Mesendoderm (in vitro differentiated cells): ENCODE results near the gene YJEFN3.

Source experiments
- DNase-seq: peaks from one replicate; pipeline ENCODE4 v3.0.0; 2013
- H2AK5ac ChIP-seq: 2 replicates; pipeline ENCODE4 v1.6.1; 2013; ENCODE audit warnings: low read length, inconsistent platforms
- H2BK120ac ChIP-seq: 2 replicates; pipeline ENCODE4 v1.6.1; 2013; ENCODE audit warnings: low read depth, mild to moderate bottlenecking, low read length, moderate library complexity, mixed read lengths
- H2BK15ac ChIP-seq: replicated peaks from 2 replicates; pipeline ENCODE4 v1.6.1; 2013; ENCODE audit warnings: low read depth, mild to moderate bottlenecking, moderate library complexity
- H2BK5ac ChIP-seq: 2 replicates; pipeline ENCODE4 v1.6.1; 2013; ENCODE audit warnings: low read length, inconsistent platforms
- H3K18ac ChIP-seq: 2 replicates; pipeline ENCODE4 v1.6.1; 2013; ENCODE audit warnings: mild to moderate bottlenecking, low read length, mixed read lengths
- H3K23ac ChIP-seq: one replicate; pipeline ENCODE4 v1.6.1; 2013; ENCODE audit warnings: low read length
- H3K27ac ChIP-seq: 2 replicates; pipeline ENCODE4 v1.5.1; 2013; ENCODE audit warnings: low read depth, mild to moderate bottlenecking, inconsistent platforms, low read length, moderate library complexity
- H3K27me3 ChIP-seq: 2 replicates; pipeline ENCODE4 v1.6.1; 2013; ENCODE audit warnings: low read length, control low read depth, mild to moderate bottlenecking, inconsistent platforms; ENCODE audit not compliant: insufficient read depth, poor library complexity
- H3K36me3 ChIP-seq: 2 replicates; pipeline ENCODE4 v1.6.1; 2013; ENCODE audit warnings: low read length, inconsistent platforms; ENCODE audit not compliant: control insufficient read depth, insufficient read depth
- H3K4ac ChIP-seq: one replicate; pipeline ENCODE4 v1.6.1; 2013; ENCODE audit warnings: low read depth, mild to moderate bottlenecking, low read length, moderate library complexity
- H3K4me1 ChIP-seq: 2 replicates; pipeline ENCODE4 v1.6.1; 2013; ENCODE audit warnings: low read depth, low read length, inconsistent platforms; ENCODE audit not compliant: control insufficient read depth
- H3K4me2 ChIP-seq: 2 replicates; pipeline ENCODE4 v1.6.1; 2013; ENCODE audit warnings: low read length
- H3K4me3 ChIP-seq: 2 replicates; pipeline ENCODE4 v1.5.1; 2013; ENCODE audit warnings: mild to moderate bottlenecking, low read length
- H3K56ac ChIP-seq: one replicate; pipeline ENCODE4 v1.6.1; 2013; ENCODE audit warnings: low read length
- H3K79me1 ChIP-seq: 2 replicates; pipeline ENCODE4 v1.6.1; 2013; ENCODE audit warnings: low read length, inconsistent platforms
- H3K79me2 ChIP-seq: 2 replicates; pipeline ENCODE4 v1.6.1; 2013; ENCODE audit warnings: mild to moderate bottlenecking, low read length; ENCODE audit not compliant: control insufficient read depth, insufficient read depth
- H3K9ac ChIP-seq: 2 replicates; pipeline ENCODE4 v1.6.1; 2013; ENCODE audit warnings: low read length, inconsistent platforms
- H4K5ac ChIP-seq: one replicate; pipeline ENCODE4 v1.6.1; 2013; ENCODE audit warnings: low read length
- H4K8ac ChIP-seq: one replicate; pipeline ENCODE4 v1.6.1; 2013; ENCODE audit warnings: low read depth, mild to moderate bottlenecking, control low read depth, low read length, moderate library complexity
- WGBS: extraction: QIAGEN DNeasy Blood & Tissue Kit; methylation state at CpG from one replicate; pipeline ENCODE4 v1.1.7; 2013; ENCODE audit warnings: low lambda C conversion rate, missing lambda C conversion rate; ENCODE audit not compliant: insufficient coverage; ENCODE audit errors: extremely low coverage; 5-methylcytosine and 5-hydroxymethylcytosine counted together

YJEFN3 gene

DNA sequence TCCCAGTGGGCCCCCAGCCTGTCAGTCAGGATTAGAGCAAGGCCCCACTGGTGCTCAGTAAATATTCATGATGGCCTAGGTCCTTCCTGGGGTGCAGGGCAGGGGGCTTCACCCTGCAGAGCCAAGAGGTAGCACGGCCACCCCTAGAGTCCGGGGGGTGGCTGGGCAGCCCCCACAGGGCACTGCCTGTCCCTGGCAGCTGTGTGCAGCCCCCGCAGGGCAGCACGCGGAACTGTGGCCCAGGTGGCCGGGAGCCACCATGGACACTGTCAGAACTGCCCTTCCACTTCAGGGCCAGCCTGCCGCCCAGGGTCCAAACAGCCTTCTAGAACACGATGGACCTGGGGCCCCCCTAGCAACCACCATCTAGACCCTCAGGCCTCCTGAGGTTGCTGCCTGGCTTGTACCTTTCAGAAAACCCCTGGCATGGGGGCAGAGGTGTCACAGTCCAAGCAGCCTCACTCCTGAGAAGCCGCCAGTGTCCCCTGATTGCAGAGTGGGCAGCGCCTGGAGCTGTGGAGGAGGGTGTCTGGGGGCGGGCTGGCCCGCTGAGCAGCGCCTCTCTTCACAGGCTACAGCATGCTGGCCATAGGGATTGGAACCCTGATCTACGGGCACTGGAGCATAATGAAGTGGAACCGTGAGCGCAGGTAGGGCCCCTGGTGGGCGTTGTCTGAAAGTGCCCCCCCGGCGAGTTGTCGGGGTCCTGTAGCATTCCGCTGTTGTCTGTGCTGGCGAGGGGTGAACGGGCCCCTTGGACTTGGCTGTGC is 2.9 kb upstream of the YJEFN3 start:
- H3K27me3 ChIP-seq = no peaks in the 10 kb centered on the region
- DNase-seq = no peak
- H2BK15ac ChIP-seq = no peak overlapping the region
- H3K56ac ChIP-seq = no peak overlapping the region
- no CpG with 5 or more reads among the region's 23 CpGs for WGBS
- no peak overlapping the region for H3K18ac ChIP-seq
- H2BK120ac ChIP-seq = no peak overlapping the region
- no peak overlapping the region for H3K4me3 ChIP-seq
- H4K5ac ChIP-seq = no peak overlapping the region
- H3K4ac ChIP-seq = no peak overlapping the region
- H4K8ac ChIP-seq = no peak overlapping the region
- H3K27ac ChIP-seq = no peak overlapping the region
- peaks cover 4% of the 10 kb centered on the region for H3K36me3 ChIP-seq
- H3K23ac ChIP-seq = no peak overlapping the region
- no peak overlapping the region for H2AK5ac ChIP-seq
- no peak overlapping the region for H3K9ac ChIP-seq
- H3K79me1 ChIP-seq = peaks cover 10% of the 10 kb centered on the region
- peaks cover 11% of the 10 kb centered on the region for H3K79me2 ChIP-seq
- H2BK5ac ChIP-seq = no peak overlapping the region
- H3K4me1 ChIP-seq = no peaks in the 10 kb centered on the region
- H3K4me2 ChIP-seq = no peak overlapping the region

DNA sequence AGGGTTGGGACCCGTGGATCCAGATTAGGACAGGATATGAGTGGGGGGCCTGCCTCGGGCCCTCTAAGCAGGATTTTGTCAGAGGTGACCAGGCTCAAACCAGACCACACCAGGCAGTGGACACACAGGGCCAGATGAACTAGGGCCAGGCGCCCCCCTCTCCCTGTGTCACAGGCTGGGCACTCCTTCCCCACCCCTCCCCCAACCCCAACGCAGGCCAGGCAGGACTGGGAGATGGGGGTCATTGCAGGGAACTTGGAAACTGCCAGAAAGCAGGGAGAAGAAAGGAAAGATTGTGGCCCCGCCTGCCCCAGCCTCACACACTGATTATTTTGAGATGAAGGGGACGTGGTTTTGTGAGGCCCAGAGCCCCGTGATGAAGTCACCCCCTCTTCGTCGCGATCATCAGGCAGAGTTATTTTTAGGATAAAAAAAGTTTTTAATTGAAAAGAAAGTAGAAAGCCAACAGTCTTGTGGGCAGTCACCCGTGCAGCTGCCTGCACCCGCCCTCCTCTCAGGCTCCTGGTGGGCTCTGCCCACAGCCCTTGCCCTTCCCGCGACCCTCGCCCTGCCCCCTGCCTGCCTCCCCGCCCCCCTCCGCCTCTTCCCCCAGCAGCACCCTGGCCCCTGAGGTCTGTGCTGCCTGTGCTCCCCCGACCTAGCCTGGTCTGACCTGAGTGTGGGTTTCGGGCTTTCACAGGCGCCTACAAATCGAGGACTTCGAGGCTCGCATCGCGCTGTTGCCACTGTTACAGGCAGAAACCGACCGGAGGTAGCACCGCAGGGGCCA is 1.9 kb upstream of the YJEFN3 start:
- no peak overlapping the region for H2BK120ac ChIP-seq
- H2BK15ac ChIP-seq = no peak overlapping the region
- H3K4me1 ChIP-seq = no peaks in the 10 kb centered on the region
- H3K36me3 ChIP-seq = peaks cover 4% of the 10 kb centered on the region
- H3K27me3 ChIP-seq = no peaks in the 10 kb centered on the region
- H3K23ac ChIP-seq = no peak overlapping the region
- H2AK5ac ChIP-seq = no peak overlapping the region
- H4K8ac ChIP-seq = no peak overlapping the region
- no peak for DNase-seq
- no peak overlapping the region for H3K27ac ChIP-seq
- no peak overlapping the region for H3K4me2 ChIP-seq
- H3K4ac ChIP-seq = no peak overlapping the region
- peaks cover 7% of the 10 kb centered on the region for H3K79me2 ChIP-seq
- no peak overlapping the region for H3K56ac ChIP-seq
- no peak overlapping the region for H2BK5ac ChIP-seq
- H3K79me1 ChIP-seq = peaks cover 7% of the 10 kb centered on the region
- no peak overlapping the region for H3K9ac ChIP-seq
- no CpG with 5 or more reads among the region's 28 CpGs for WGBS
- no peak overlapping the region for H3K18ac ChIP-seq
- H3K4me3 ChIP-seq = no peak overlapping the region
- no peak overlapping the region for H4K5ac ChIP-seq

DNA sequence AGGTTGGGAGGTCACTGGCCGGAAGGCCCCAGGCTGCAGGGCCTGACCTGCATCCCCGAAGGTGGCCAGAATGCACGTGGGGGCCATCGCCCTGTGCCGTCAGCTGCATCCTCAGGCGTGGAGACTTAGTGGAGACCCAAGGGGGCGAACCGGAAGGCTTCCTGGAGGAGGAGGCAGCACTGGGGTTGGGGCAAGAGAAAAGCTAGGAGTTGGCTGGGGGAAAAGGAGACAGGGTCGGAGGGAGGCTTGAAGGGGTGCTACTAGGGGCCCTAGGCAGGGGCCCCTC is 1.4 kb upstream of the YJEFN3 start:
- peaks cover 4% of the 10 kb centered on the region for H3K36me3 ChIP-seq
- H3K9ac ChIP-seq = no peak overlapping the region
- H3K4ac ChIP-seq = no peak overlapping the region
- no peaks in the 10 kb centered on the region for H3K27me3 ChIP-seq
- no peak overlapping the region for H3K4me3 ChIP-seq
- H3K4me2 ChIP-seq = no peak overlapping the region
- no CpG with 5 or more reads among the region's 9 CpGs for WGBS
- no peak overlapping the region for H3K18ac ChIP-seq
- no peak overlapping the region for H3K23ac ChIP-seq
- H3K79me1 ChIP-seq = peaks cover 7% of the 10 kb centered on the region
- no peak overlapping the region for H2BK15ac ChIP-seq
- DNase-seq = no peak
- H3K56ac ChIP-seq = no peak overlapping the region
- H4K5ac ChIP-seq = no peak overlapping the region
- H2AK5ac ChIP-seq = no peak overlapping the region
- no peak overlapping the region for H3K27ac ChIP-seq
- no peak overlapping the region for H2BK120ac ChIP-seq
- H2BK5ac ChIP-seq = no peak overlapping the region
- no peak overlapping the region for H4K8ac ChIP-seq
- H3K4me1 ChIP-seq = no peaks in the 10 kb centered on the region
- peaks cover 7% of the 10 kb centered on the region for H3K79me2 ChIP-seq

DNA sequence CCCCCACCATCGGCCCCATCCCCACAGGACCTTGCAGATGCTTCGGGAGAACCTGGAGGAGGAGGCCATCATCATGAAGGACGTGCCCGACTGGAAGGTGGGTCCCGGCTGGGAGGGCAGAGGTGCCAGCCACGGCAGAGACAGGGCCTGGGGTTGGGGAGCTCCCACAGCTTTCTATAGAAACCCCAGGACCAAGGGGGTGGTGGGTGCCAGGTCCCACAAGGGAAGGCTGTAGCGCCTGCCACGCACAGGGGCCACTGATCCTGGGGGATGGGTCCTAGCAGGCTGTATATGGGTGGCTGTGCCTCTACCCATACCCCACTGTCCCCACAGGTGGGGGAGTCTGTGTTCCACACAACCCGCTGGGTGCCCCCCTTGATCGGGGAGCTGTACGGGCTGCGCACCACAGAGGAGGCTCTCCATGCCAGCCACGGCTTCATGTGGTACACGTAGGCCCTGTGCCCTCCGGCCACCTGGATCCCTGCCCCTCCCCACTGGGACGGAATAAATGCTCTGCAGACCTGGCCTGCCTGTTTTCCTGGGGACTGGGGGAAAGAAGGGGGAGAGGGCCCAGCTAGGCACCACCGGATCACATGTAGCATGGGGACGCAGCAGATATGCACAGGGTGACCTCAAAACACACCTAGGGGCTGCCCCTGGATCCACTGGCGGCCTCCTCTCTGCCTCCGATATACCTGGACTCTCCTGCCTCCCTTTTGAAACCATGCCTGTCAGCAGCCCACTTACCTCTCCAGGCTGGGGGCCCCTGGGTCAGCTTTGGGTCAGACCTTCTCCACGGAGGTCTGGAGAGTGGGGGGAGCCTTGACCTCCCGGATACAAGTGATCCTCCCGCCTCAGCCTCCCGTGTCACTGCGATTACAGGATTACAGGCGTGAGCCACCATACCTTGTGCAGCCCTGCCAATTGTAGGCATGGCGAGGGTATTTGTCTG is 761 bp upstream of the YJEFN3 start:
- no peak overlapping the region for H3K18ac ChIP-seq
- H3K56ac ChIP-seq = no peak overlapping the region
- H3K9ac ChIP-seq = no peak overlapping the region
- no peak overlapping the region for H2BK120ac ChIP-seq
- H3K4me3 ChIP-seq = no peak overlapping the region
- H3K4ac ChIP-seq = no peak overlapping the region
- no peak overlapping the region for H3K27ac ChIP-seq
- no peak overlapping the region for H3K23ac ChIP-seq
- H3K36me3 ChIP-seq = peaks cover 4% of the 10 kb centered on the region
- H3K4me1 ChIP-seq = no peaks in the 10 kb centered on the region
- H3K27me3 ChIP-seq = no peaks in the 10 kb centered on the region
- no CpG with 5 or more reads among the region's 27 CpGs for WGBS
- H2BK15ac ChIP-seq = no peak overlapping the region
- H2AK5ac ChIP-seq = no peak overlapping the region
- peaks cover 5% of the 10 kb centered on the region for H3K79me2 ChIP-seq
- no peak overlapping the region for H3K4me2 ChIP-seq
- H4K8ac ChIP-seq = no peak overlapping the region
- no peak for DNase-seq
- H3K79me1 ChIP-seq = peaks cover 7% of the 10 kb centered on the region
- no peak overlapping the region for H4K5ac ChIP-seq
- H2BK5ac ChIP-seq = no peak overlapping the region

DNA sequence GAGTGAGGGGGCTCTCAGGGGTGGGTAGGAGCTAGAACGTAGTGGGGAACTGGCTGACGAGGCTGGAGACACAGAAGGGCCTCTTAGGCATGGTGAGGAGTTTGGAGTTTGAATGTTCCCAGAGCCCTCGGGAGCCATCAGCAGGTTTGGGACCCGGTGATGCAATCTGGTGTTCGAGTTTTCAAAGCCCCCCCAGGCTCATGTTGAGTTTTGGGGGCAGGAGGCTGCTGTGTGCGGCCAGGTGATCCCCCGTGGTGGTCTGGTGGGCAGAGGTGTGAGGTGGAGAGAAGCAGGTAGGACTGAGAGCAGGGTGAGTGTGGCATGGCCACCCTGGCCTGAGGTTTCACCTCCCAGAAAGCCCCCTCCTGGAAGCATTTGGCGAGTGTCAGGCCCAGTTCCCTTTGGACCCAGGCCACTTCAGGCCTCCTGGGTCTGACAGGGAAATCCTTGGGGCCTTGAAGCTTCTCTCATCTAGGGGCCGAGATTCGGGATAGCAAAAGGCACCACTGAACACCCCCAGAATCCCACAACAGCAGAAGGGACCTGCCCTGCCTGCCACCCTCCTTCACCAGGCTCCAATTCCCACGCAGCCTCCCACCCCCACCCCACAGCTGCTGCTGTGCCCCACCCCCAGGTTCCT is 1.2 kb downstream of the YJEFN3 start:
- Histone ChIP-seq H3K9ac (no peak overlapping the region), H3K27me3 (no peaks in the 10 kb centered on the region), H3K79me2 (no peaks in the 10 kb centered on the region), H2AK5ac (no peak overlapping the region), H2BK120ac (no peak overlapping the region), H3K4me2 (no peak overlapping the region), H3K27ac (no peak overlapping the region), H2BK15ac (no peak overlapping the region), H3K56ac (peak overlapping the region; percentile 42), H3K4me3 (no peak overlapping the region), H3K23ac (no peak overlapping the region), H3K4ac (no peak overlapping the region), H3K79me1 (peaks cover 3% of the 10 kb centered on the region), H4K5ac (no peak overlapping the region), H3K36me3 (peaks cover 4% of the 10 kb centered on the region), H3K18ac (no peak overlapping the region), H3K4me1 (no peaks in the 10 kb centered on the region), H2BK5ac (no peak overlapping the region), H4K8ac (no peak overlapping the region)
- WGBS = no CpG with 5 or more reads among the region's 11 CpGs
- no peak for DNase-seq
